ENCODE measurements around the gene FOXM1. TPM values are rescaled to one million over a fixed set of nuclear protein-coding genes. Genes with fewer than 3 reads are reported as not detected.

FOXM1 gene
- total RNA-seq, 4 donors from 2014 or later, result 6.4 to 31.4 (median 11.2) TPM

DNA sequence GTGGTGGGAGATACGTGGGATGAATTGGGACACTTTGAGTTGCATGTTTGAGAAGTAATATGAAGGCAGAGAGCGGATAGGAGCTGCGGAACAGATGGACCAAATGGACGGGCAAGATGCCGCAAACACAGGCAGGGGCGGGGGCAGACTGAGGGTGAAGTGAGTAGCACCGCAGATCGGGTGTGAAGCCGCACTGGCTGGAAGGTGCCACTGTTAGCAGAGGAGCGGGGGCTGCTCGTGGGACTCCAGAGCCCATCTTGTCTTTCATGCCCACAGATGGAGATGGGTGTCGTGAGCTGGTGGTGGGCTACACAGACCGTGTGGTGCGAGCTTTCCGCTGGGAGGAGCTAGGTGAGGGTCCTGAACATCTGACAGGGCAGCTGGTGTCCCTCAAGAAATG is 57.2 kb downstream of the FOXM1 start:
- TF ChIP-seq POLR2A (IDR thresholded peaks at IDR 0.05), result no peak
- TF ChIP-seq, protein P1, sequence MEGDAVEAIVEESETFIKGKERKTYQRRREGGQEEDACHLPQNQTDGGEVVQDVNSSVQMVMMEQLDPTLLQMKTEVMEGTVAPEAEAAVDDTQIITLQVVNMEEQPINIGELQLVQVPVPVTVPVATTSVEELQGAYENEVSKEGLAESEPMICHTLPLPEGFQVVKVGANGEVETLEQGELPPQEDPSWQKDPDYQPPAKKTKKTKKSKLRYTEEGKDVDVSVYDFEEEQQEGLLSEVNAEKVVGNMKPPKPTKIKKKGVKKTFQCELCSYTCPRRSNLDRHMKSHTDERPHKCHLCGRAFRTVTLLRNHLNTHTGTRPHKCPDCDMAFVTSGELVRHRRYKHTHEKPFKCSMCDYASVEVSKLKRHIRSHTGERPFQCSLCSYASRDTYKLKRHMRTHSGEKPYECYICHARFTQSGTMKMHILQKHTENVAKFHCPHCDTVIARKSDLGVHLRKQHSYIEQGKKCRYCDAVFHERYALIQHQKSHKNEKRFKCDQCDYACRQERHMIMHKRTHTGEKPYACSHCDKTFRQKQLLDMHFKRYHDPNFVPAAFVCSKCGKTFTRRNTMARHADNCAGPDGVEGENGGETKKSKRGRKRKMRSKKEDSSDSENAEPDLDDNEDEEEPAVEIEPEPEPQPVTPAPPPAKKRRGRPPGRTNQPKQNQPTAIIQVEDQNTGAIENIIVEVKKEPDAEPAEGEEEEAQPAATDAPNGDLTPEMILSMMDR (IDR thresholded peaks at IDR 0.05), result no peak
- no peak overlapping the region for H3K27ac ChIP-seq
- no peaks in the 10 kb centered on the region for H3K27me3 ChIP-seq
- no peak overlapping the region for H3K4me3 ChIP-seq
- no peak for DNase-seq
- H3K9me3 ChIP-seq, result no peaks in the 10 kb centered on the region
- H3K4me1 ChIP-seq, result peaks cover 0 to 2% (median 0%) of the 10 kb centered on the region in 4 donors
- peaks cover 0 to 78% (median 0%) of the 10 kb centered on the region in 3 donors for H3K36me3 ChIP-seq

DNA sequence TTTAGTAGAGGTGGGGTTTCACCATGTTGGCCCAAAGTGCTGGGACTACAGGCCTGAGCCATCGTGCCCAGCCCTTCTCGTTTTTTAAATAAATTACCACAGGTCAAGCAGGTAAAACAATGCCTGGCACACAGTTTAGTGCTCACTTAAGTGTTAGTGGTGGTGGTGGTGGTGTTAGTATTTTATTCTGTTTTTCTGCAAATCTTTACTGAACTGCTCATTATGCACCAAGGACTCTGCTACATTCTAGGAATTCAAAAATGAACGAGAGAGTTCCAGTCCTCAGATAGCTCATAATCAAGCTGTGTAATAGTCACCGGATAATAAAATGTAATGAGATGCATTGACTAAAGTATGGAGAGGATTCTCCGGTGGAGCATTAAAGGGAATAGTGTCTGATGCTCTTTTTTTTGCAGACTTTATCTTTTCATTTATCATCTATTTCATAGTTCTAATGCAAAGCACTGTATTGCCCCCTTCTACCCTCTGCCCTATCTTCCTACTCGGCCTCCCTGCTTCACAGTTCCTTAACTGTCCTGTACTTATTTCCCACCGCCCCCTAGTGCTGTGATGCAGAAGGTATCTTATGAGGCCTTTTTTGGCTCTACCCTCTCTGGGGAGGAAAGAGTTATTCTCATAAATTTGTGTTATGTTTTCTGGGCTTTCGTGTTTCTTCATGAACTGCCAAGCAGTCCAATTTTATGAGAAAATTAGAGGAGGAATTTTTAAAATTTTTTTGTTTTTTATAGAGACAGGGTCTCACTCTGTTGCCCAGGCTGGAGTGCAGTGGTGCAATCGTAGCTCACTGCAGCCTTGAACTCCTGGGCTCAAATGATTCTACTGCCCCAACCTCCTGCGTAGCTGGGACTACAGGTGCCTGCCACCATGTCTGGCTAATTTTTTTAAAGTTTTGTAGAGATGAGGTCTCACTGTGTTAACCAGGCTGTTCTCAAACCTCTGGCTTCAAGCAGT is 63.5 kb downstream of the FOXM1 start:
- H3K4me3 ChIP-seq, result peak overlapping the region; percentile 61 to 80 (median 72)
- H3K27me3 ChIP-seq, result no peaks in the 10 kb centered on the region
- DNase-seq, result peak in 2 of 3 donors; percentile 68 to 69
- H3K9me3 ChIP-seq, result no peaks in the 10 kb centered on the region
- TF ChIP-seq, protein P1 (IDR thresholded peaks at IDR 0.05), result peak; percentile 46 to 69 (median 60)
- no peak for TF ChIP-seq POLR2A (IDR thresholded peaks at IDR 0.05)
- H3K27ac ChIP-seq, result peak overlapping the region; percentile 78 to 94 (median 92)
- peaks cover 0 to 17% (median 12%) of the 10 kb centered on the region in 4 donors for H3K4me1 ChIP-seq
- peaks cover 0 to 15% (median 0%) of the 10 kb centered on the region in 3 donors for H3K36me3 ChIP-seq

DNA sequence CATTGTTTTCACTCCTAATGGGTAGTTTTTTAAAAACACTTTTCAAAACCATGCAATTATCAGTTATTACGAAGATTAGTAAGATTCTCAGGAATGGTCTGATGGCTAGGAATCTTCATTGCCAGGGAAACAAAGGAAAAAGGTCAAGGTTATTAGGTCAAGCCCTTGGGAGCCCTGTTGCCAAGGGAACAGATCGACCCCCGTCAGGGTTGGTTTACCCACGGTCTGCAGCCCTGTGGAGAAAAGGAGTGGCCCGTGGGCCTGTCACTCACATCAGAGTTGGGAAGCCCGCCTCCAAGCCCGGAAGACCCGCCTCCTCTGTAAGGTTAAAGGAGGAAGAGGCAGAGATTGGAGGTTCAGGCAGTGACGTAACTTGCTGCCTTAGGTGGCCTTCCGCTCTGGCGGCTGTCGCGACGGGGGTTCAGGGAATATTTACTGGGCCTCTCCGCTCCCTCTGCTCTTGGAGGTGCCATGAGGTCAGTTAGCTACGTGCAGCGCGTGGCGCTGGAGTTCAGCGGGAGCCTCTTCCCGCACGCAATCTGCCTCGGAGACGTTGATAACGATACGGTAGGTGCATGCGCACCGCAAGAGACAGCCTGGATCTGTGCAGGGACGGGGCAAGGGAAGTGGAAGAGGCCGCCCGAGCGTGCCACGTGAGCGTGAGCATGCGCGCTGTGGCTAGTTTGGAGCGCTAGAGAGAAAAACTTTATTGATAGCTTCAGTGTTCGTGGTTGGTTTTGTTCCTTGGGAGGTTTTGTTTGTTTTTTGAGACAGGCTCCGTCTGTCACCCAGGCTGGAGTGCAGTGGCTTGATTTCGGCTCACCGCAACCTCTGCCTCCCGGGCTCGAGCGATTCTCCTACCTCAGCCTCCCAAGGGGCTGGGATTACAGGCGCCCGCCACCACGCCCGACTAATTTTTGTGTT is 64.4 kb downstream of the FOXM1 start, which contains the start of gene ITFG2:
Gene ITFG2 (plus strand): TSS at position 379 of the 924 bp plus-strand sequence. CDS start 93 bp downstream, at position 472.
- Histone ChIP-seq H3K27me3 (no peaks in the 10 kb centered on the region), H3K9me3 (no peaks in the 10 kb centered on the region), H3K4me1 (peaks cover 0 to 17% (median 12%) of the 10 kb centered on the region in 4 donors), H3K27ac (peak within 1 kb of the TSS; percentile 78 to 94 (median 92)), H3K4me3 (peak within 1 kb of the TSS; percentile 61 to 80 (median 72)), H3K36me3 (peaks cover 0 to 6% (median 0%) of the 10 kb centered on the region in 3 donors)
- peak; percentile 95 to 99 (median 99) for DNase-seq
- TF ChIP-seq, protein P1 (IDR thresholded peaks at IDR 0.05), result peak in 1 of 6 experiments; percentile 1
- peak; percentile 92 to 93 for TF ChIP-seq POLR2A (IDR thresholded peaks at IDR 0.05)

DNA sequence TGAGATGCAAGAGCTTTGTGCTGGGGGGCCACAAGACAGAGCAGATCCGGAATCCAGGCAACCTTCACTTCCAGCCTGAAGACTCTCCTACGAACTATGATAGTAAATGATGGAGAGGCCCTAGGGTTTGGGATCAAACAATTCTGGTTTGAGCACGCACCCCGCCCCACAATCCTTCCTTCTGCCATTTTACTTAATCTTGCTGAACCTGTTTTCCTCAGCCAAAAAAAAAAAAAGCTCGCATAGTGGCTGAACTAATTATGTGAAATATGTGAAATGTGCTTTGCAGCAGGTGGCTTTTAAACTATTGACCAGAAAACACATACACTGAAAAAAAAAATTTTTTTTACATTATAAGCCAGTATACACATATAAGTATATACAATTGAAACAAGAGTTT is 65.2 kb downstream of the FOXM1 start:
- H3K27ac ChIP-seq, result peak overlapping the region in 2 of 4 donors; percentile 78 to 90

More for the DNA sequence above, 65.2 kb downstream of the FOXM1 start:
- no peaks in the 10 kb centered on the region for H3K36me3 ChIP-seq
- H3K4me1 ChIP-seq, result peaks cover 0 to 17% (median 12%) of the 10 kb centered on the region in 4 donors
- no peak for TF ChIP-seq POLR2A (IDR thresholded peaks at IDR 0.05)
- TF ChIP-seq, protein P1 (IDR thresholded peaks at IDR 0.05), result no peak
- H3K4me3 ChIP-seq, result peak overlapping the region; percentile 61 to 80 (median 72)
- DNase-seq, result no peak
- no peaks in the 10 kb centered on the region for H3K27me3 ChIP-seq
- H3K9me3 ChIP-seq, result no peaks in the 10 kb centered on the region

Other genes with a start within 250 kb of the FOXM1 start
- gene FKBP4, start 82.2 kb downstream of the FOXM1 start, total RNA-seq, result 10 to 100 TPM; 27.7 to 42.4 (median 33.7) TPM
- 100 to 1,000 TPM in 2 of 4 donors, 10 to 100 TPM in 2; 50.8 to 119 (median 102) TPM for gene ITFG2, start 64.5 kb downstream of the FOXM1 start, total RNA-seq
- not detected for gene NRIP2, start 42.1 kb downstream of the FOXM1 start, total RNA-seq
- gene TEX52, start 20.1 kb downstream of the FOXM1 start, total RNA-seq, result 1 to 10 TPM in 1 of 4 donors, not detected in 3; 2.3 TPM
- 10 to 100 TPM in 3 of 4 donors, 1 to 10 TPM in 1; 5.8 to 23.0 (median 17.8) TPM for gene RHNO1, start within 50 bp of the FOXM1 start, total RNA-seq
- gene TULP3, start 13.7 kb upstream of the FOXM1 start, total RNA-seq, result 10 to 100 TPM in 3 of 4 donors, 1 to 10 TPM in 1; 7.2 to 63.5 (median 12.6) TPM
- 1 to 10 TPM; 4.3 to 6.6 (median 5.1) TPM for gene TEAD4, start 82.2 kb upstream of the FOXM1 start, total RNA-seq
- gene TSPAN9, start 200.2 kb upstream of the FOXM1 start, total RNA-seq, result 10 to 100 TPM in 3 of 4 donors, 1 to 10 TPM in 1; 7.5 to 23.9 (median 11.8) TPM